GM21723 (cell line): ENCODE results near the gene DDX51.
"Not testable (repeated sequence)": the region's sequence is repeated elsewhere in the genome, so short reads cannot be mapped to it uniquely, and the experiment has no call there.

Experiments
- ATAC-seq: cut with Tn5 transposase; IDR thresholded peaks from one replicate; pipeline ENCODE4 v1.9.1; 2021; ENCODE audit warnings: mild to moderate bottlenecking, moderate library complexity; ENCODE audit not compliant: unreplicated experiment

Gene DDX51

DNA sequence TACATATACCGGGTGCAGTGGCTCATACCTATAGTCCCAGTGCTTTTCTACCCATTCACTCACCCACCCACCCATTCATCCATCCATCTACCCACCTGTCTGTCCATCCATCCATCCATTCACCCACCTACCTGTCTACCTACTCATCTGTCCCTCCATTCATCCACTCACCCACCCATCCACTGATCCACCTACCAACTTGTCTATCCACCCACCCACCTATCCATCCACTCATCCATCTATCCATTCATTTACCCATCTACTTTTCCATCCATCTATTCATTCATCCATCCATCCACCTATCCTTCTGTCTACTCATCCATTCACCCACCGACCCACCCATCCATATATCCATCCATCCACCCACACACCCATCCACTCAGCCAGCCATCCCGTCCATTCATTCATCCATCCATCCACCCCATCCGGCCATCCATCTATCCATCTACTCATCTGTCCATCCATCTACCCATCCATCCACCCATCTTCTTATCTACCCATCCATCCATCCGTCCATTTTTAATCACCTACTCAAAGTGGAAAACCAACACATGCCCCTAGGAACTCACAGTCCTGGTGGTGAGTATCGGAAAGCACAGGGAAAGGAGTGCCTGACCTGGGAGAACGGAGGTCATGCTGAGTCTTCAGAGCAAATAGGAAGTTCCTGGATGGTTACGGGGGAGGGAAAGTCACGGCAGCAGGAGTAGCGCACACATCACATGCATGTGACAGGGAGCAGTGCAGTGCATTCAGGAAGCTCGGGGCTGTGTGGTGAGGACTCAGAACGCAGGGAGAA, 20.0 kb downstream of the DDX51 start:
- no peak for ATAC-seq

DNA sequence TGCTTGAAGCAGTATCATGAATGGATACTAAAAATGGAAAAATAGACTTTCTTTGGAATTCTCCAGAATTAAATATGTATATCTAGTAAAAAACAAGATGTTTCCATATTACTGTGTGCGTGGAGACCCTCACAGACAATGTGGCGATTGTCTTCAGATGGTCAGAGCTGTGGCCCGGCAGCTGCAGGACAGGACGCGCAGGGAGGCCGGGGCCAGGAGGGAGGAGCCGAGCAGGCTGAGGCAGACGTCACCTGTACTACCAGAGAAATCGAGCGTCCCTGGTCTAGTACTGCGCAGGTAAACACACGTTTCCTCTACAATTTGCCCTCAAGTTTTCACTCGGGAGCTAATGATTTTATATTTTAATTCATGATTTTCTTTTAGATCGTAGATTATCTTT, 22.8 kb downstream of the DDX51 start:
- ATAC-seq: no peak

- ATAC-seq: no peak
Observed at GRCh38 chr12:132118876-132119275, 25.2 kb downstream of the DDX51 start.

DNA sequence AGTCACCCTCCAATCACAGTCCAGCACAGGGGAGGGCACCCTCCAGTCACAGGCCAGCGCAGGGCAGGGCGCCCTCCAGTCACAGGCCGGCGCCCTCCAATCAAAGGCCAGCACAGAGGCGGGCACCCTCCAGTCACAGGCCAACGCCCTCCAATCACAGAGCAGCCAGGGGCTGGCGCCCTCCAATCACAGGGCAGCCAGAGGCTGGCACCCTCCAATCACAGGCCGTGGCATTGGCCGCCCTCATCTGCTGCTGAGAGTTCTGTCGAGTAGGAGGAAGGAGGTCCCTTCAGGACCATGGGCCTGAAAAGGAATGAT, 26.6 kb downstream of the DDX51 start:
- no peak for ATAC-seq

- ATAC-seq: no peak
Observed at GRCh38 chr12:132116709-132117557, 27.2 kb downstream of the DDX51 start.

- ATAC-seq: no peak
Observed at GRCh38 chr12:132115500-132115899, 28.6 kb downstream of the DDX51 start.

DNA sequence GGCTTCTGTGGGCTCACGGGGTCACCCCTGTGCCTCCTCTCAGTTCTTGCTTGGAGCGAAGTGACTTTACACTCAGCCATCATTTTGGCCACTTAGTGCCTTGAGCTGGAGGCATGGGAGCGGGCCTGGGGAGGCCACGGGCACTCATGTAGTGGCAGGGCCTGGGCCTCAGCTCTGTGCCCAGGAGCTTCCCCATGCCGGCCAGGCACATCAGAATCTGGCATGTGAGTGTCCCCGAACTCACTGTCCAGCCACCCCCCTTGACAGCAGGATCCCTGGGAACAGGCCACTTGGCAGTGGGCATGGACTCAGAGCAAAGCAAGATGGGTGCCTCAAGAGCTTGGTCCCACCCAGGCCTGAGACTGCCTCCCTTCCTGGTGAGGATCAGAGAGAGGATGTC, 29.5 kb downstream of the DDX51 start:
- ATAC-seq: no peak

GRCh38 chr12:132111654-132112304, 32.3 kb downstream of the DDX51 start:
- ATAC-seq: no peak

- no peak for ATAC-seq
Observed at GRCh38 chr12:132110677-132111076, 33.4 kb downstream of the DDX51 start.

- ATAC-seq: no peak
Observed at GRCh38 chr12:132109741-132110140, 34.4 kb downstream of the DDX51 start.

DNA sequence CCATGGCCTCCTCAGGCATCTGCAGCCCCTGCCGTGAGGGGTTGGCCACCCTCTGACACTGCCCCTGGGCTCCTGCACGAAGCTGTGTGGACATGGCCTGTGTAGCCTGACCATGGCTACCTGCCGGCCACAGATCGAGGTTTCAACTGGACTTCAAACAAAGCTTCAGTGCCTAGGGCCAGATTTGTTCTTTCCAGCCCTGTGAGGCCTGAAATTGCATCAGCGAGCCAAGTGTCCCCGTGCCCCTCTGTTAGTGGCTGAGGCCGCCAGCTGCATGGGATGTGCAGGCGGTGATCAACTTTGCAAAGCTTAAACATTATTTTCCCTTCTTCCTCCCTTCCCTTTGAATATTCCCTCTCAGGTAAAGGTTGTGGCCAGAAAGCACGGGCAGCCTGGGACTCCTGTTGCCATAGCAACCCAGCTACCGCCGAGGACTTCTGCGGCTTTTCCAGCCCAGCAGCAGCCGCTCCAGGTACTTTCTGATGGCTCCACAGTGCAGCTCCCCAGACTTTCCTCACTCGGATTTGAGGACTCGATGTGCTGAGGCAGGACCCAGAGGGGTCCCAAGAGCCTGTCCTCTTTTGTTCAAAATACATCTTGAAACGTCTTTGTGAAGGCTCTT, 35.8 kb downstream of the DDX51 start:
- no peak for ATAC-seq

DNA sequence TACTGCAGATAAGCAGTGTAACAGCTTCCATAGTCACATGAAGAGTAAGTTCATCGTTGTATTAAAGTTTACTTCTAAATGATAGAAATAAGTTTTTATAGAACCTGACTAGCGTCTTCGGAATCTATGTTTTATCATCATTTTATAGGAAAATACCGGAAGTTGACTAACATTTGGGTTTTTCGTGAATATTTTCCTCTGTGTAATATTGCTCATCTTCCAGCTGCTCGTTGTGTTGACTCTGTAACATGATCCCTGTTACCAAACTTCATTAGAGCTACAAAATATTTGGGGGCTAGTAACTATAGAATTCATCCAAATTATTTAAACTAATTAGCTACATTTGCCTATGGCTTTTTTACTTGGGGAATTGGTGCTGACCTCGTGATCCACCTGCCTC, 37.2 kb downstream of the DDX51 start:
- ATAC-seq: no peak

GRCh38 chr12:132105467-132105866, 38.7 kb downstream of the DDX51 start:
- no peak for ATAC-seq

DNA sequence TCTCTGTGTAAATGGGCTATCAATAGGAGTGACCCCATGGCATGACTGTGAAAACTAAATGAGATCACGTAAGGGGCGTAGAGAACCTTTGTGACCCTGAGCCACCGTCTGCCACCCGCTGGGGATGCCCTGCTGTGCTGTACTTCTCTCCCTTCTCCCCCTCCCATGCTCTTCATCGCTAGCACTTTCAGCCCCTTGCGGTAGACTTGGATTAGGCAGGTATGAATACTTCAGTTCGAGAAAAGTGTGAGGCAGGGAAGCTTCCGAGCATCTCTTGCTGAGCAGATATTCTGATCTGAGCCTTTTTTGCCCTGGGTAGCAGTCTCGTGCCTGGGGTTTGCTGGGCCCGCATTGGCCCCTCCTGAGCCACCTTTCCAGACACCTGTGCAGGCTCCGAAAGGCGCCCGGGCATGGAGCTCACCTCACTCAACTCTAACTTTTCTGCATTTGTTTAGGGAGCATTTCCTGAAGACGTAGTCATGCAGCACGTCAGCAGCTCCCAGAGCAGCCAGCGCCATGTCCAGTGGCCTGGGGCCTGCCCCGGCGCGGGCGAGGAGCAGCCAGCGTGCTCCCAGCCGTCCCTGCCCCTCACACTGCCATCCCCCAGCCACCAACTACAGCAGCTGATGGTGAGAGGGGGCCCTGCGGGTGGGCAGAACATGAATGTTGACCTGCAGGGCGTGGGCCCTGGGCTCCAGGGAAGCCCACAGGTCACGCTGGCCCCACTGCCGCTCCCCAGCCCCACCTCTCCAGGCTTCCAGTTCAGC, 40.4 kb downstream of the DDX51 start:
- ATAC-seq: no peak

DNA sequence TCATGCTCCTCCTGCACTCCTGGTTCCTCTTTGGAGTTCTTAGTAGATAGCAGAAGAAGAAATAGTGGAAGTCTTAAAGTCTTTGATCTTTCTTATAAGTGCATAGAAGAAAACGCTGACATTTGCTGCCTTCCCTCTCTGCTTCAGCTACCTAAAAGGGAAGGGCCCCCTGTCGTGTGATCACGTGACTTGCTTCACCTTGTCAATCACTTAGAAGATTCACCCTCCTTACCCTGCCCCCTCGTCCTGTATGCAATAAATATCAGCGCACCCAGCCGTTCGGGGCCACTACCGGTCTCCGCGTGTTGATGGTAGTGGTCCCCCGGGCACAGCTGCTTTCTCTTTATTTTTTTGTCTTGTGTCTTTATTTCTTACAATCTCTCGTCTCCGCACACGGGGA, 41.0 kb downstream of the DDX51 start:
- ATAC-seq: not testable (repeated sequence)

GRCh38 chr12:132102297-132102696, 41.8 kb downstream of the DDX51 start:
- ATAC-seq: no peak

- ATAC-seq: no peak
Observed at GRCh38 chr12:132100306-132101065, 43.6 kb downstream of the DDX51 start.

GRCh38 chr12:132099739-132100138, 44.4 kb downstream of the DDX51 start:
- no peak for ATAC-seq

DNA sequence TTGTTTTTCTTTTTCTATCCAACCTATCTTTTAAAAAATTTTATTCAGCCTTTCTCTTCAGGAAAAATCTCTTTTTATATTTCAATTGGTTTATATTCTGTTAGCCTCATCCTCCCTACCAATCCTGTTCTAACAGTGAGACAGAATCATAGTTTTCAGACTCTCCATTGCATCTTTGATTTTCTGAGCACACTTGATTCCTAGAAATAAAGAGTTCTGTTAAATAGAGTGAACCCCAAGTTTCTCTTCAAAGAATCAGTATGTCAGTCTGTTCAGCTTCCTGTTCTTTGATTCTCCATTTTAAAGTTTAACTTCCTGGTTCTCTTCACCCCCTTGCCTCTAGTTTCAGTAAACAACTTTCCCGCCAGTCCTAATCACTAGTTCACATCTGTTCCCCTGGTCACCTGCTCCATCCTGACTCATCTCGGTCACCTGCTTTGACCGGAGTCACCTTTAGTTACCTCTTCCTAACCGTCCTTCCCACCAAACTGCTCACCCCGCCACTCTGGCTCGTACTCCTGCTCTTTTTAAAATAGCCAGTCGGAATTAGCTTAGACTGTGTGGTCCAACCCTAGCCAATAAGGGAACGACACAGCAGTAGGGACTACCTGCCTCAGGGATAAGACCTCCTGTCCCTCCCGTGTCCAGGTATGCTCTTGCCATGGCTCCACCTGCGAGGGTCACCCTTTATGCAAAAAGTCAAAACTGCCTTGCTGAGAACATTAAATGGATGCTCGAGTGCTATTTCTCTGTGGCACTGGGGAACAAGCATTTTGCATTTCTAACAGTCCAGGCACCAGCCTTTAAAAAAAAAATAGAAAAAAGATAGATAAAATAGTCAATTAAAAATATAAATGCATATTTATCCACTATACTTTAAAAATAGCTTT, 48.4 kb downstream of the DDX51 start:
- ATAC-seq: no peak
